Measurements from ENCODE around the gene CEBPE. TPM values are rescaled to one million over a fixed set of nuclear protein-coding genes. Genes with fewer than 3 reads are reported as not detected.

Gene CEBPE
- total RNA-seq, 1 donor from 2014 or later, result not detected

- no peak for TF ChIP-seq CTCF (IDR thresholded peaks at IDR 0.05; ENCODE audit: unreplicated experiment)
- Mint-ChIP-seq H3K4me1 (ENCODE audit: unreplicated experiment) (peaks cover 54% of the 10 kb centered on the region), H3K27ac (ENCODE audit: unreplicated experiment) (no peak overlapping the region), H3K4me3 (ENCODE audit: unreplicated experiment) (no peak overlapping the region), H3K9me3 (ENCODE audit: unreplicated experiment) (no peaks in the 10 kb centered on the region), H3K36me3 (ENCODE audit: low read depth, unreplicated experiment) (peaks cover 3% of the 10 kb centered on the region), H3K27me3 (ENCODE audit: unreplicated experiment) (peaks cover 5% of the 10 kb centered on the region)
- DNase-seq (ENCODE audit: low spot score), result no peak
Measured at GRCh38 chr14:23159532-23159931, 40.5 kb upstream of the CEBPE start.

GRCh38 chr14:23158779-23159178 is 39.7 kb upstream of the CEBPE start:
- Mint-ChIP-seq H3K27me3 (ENCODE audit: unreplicated experiment) (peaks cover 6% of the 10 kb centered on the region), H3K4me3 (ENCODE audit: unreplicated experiment) (no peak overlapping the region), H3K27ac (ENCODE audit: unreplicated experiment) (no peak overlapping the region), H3K4me1 (ENCODE audit: unreplicated experiment) (peaks cover 56% of the 10 kb centered on the region), H3K9me3 (ENCODE audit: unreplicated experiment) (no peaks in the 10 kb centered on the region), H3K36me3 (ENCODE audit: low read depth, unreplicated experiment) (no peaks in the 10 kb centered on the region)
- TF ChIP-seq CTCF (IDR thresholded peaks at IDR 0.05; ENCODE audit: unreplicated experiment), result no peak
- DNase-seq (ENCODE audit: low spot score), result no peak

- TF ChIP-seq CTCF (IDR thresholded peaks at IDR 0.05; ENCODE audit: unreplicated experiment), result no peak
- Mint-ChIP-seq H3K36me3 (ENCODE audit: low read depth, unreplicated experiment) (no peaks in the 10 kb centered on the region), H3K27ac (ENCODE audit: unreplicated experiment) (peak overlapping the region; percentile 76), H3K4me3 (ENCODE audit: unreplicated experiment) (no peak overlapping the region), H3K27me3 (ENCODE audit: unreplicated experiment) (peaks cover 6% of the 10 kb centered on the region), H3K4me1 (ENCODE audit: unreplicated experiment) (peaks cover 33% of the 10 kb centered on the region), H3K9me3 (ENCODE audit: unreplicated experiment) (no peaks in the 10 kb centered on the region)
- DNase-seq (ENCODE audit: low spot score), result peak; percentile 29
Measured at GRCh38 chr14:23154964-23155587, 36.0 kb upstream of the CEBPE start.

GRCh38 chr14:23153851-23154796 is 35.1 kb upstream of the CEBPE start:
- DNase-seq (ENCODE audit: low spot score), result no peak
- peak overlapping the region; percentile 63 for H3K27ac Mint-ChIP-seq (ENCODE audit: unreplicated experiment)
- H3K9me3 Mint-ChIP-seq (ENCODE audit: unreplicated experiment), result no peaks in the 10 kb centered on the region
- TF ChIP-seq CTCF (IDR thresholded peaks at IDR 0.05; ENCODE audit: unreplicated experiment), result no peak
- H3K27me3 Mint-ChIP-seq (ENCODE audit: unreplicated experiment), result peaks cover 7% of the 10 kb centered on the region
- peaks cover 3% of the 10 kb centered on the region for H3K36me3 Mint-ChIP-seq (ENCODE audit: low read depth, unreplicated experiment)
- peaks cover 29% of the 10 kb centered on the region for H3K4me1 Mint-ChIP-seq (ENCODE audit: unreplicated experiment)
- H3K4me3 Mint-ChIP-seq (ENCODE audit: unreplicated experiment), result no peak overlapping the region

- H3K4me1 Mint-ChIP-seq (ENCODE audit: unreplicated experiment), result peaks cover 32% of the 10 kb centered on the region
- H3K4me3 Mint-ChIP-seq (ENCODE audit: unreplicated experiment), result no peak overlapping the region
- no peak overlapping the region for H3K27ac Mint-ChIP-seq (ENCODE audit: unreplicated experiment)
- DNase-seq (ENCODE audit: low spot score), result no peak
- H3K9me3 Mint-ChIP-seq (ENCODE audit: unreplicated experiment), result no peaks in the 10 kb centered on the region
- peaks cover 19% of the 10 kb centered on the region for H3K36me3 Mint-ChIP-seq (ENCODE audit: low read depth, unreplicated experiment)
- H3K27me3 Mint-ChIP-seq (ENCODE audit: unreplicated experiment), result peaks cover 12% of the 10 kb centered on the region
- no peak for TF ChIP-seq CTCF (IDR thresholded peaks at IDR 0.05; ENCODE audit: unreplicated experiment)
Measured at GRCh38 chr14:23151342-23151741, 32.3 kb upstream of the CEBPE start.
